ENCODE results near the gene RPS15A.

- no peak for TF ChIP-seq CTCF (IDR thresholded peaks at IDR 0.05)
- no peak for TF ChIP-seq POLR2A (IDR thresholded peaks at IDR 0.05)
These were observed 21.8 kb upstream of the RPS15A start for GRCh38 chr16:18811925-18812324.

Measured in thyroid gland (tissue), 4 donors.